GM12892 (cell line): ENCODE data around the gene ELP2. TPM values are rescaled to one million over a fixed set of nuclear protein-coding genes. Genes with fewer than 3 reads are reported as not detected.
"Not testable (repeated sequence)": the region's sequence is repeated elsewhere in the genome, so short reads cannot be mapped to it uniquely, and the experiment has no call there.

Experiments used
- DNase-seq: peaks from one replicate; pipeline ENCODE4 v3.0.0; 2011; ENCODE audit not compliant: insufficient read length
- FAIRE-seq: peaks from 2 replicates; lab custom pipeline; 2011; peaks lifted over from hg19 to GRCh38; lab: Jason Lieb, UNC
- POLR2A ChIP-seq: IDR thresholded peaks from 2 replicates; pipeline ENCODE4 v1.6.1; 2011; ENCODE audit warnings: low read depth, low read length, control low read depth
- POLR2AphosphoS5 ChIP-seq: IDR thresholded peaks from 2 replicates; pipeline ENCODE4 v1.6.1; 2011; ENCODE audit warnings: low read depth, low read length, control low read depth
- TAF1 ChIP-seq: IDR thresholded peaks from 2 replicates; pipeline ENCODE4 v1.6.1; 2011; ENCODE audit warnings: low read depth, mild to moderate bottlenecking, control low read depth, low read length, borderline replicate concordance
- polyA plus RNA-seq: library from polyadenylated mRNA; unstranded; fragments of >200 nt; gene quantifications from one replicate; pipeline ENCODE4 v1.2.1, GENCODE V29; 2012; ENCODE audit warnings: missing spikeins, inconsistent platforms; ENCODE audit not compliant: missing spikeins

ELP2 gene
- polyA plus RNA-seq, result 91.3 TPM

- FAIRE-seq, result peak; percentile 92
- DNase-seq, result peak; percentile 84
Observed at GRCh38 chr18:36129300-36130038, at the start of gene ELP2, which contains the start of gene SLC39A6. TSS of gene ELP2 (plus strand) at chr18:36129899. CDS start at chr18:36129934, 35 bp downstream. TSS of gene SLC39A6 (minus strand) at chr18:36129340. CDS start at chr18:36127007, 2,333 bp downstream.

DNA sequence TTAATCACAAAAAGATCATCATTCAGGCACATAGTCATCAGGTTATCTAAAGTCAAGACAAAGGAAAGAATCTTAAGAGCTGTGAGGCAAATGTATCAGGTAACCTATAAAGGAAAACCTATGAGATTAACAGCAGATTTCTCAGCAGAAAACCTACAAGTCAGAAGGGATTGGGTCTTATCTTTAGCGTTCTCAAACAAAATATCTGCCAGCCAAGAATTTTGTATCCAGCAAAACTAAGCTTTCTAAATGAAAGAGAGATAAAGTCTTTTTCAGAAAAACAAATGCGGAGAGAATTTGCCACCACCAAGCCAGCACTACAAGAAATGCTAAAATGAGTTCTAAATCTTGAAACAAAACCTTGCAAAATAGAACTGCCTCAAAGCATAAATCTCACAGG lies 48.6 kb upstream of the ELP2 start:
- not testable (repeated sequence) for FAIRE-seq, DNase-seq

More at GRCh38 chr18:36129300-36130038, at the start of gene ELP2, which contains the start of gene SLC39A6:
- TF ChIP-seq POLR2A, result peak; percentile 79
- TF ChIP-seq TAF1, result peak; percentile 57
- peak; percentile 82 for TF ChIP-seq POLR2AphosphoS5

DNA sequence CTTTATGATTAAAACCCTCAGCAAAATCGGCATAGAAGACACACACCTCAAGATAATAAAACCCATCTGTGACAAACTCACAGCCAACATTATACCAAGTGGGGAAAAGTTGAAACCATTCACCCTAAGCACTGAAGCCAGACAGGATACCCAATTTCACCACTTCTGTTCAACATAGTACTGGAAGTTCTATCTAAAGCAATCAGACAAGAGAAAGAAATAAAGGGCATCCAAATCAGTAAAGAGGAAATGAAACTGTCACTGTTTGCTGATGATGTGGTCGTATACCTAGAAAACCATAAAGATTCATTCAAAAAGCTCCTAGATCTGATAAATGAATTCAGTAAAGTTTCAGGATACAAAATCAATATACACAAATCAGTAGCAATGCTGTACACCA lies 46.0 kb upstream of the ELP2 start:
- FAIRE-seq (no peak), DNase-seq (no peak)
- TF ChIP-seq POLR2A, result no peak

GRCh38 chr18:36085195-36085594 lies 44.5 kb upstream of the ELP2 start:
- FAIRE-seq (no peak), DNase-seq (no peak)
- TF ChIP-seq POLR2A (no peak), POLR2AphosphoS5 (no peak), TAF1 (no peak)

DNA sequence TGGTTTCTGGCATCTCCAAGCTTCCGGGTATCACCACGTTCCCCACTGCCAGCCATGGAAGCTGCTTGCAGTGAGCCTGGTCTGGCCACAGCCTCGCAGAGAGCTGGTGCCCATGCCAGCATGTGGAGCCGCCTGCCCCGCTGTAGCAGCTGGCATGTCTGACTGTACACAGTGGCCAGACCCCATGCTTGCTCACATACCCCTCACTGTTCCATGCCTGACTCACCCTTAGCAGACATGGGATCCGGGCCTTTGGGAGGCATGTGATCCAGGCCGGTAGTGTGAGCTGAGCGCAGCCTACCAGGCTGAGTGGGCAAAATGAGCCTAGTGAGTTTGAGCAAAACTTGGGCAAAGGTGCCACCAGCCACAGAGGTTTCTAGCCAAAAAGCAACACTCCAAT lies 43.5 kb upstream of the ELP2 start:
- FAIRE-seq, result no peak
- TF ChIP-seq TAF1 (no peak), POLR2AphosphoS5 (no peak), POLR2A (no peak)
- DNase-seq, result no peak

DNA sequence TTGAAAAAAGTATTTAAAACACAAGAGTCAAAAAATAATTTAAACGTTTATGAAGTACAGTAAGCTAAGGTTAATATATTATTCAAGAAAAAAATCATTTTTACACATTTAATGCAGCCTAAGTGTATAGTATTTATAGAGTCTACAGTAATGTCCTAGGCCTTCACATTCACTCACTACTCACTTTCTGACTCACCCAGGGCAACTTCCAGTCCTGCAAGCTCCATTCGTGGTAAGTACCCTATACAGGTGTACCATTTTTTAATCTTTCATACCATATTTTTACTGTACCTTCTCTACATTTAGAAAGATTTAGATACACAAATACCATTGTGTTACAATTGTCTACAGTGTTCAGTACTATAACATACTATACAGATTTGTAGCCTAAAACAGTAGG lies 41.4 kb upstream of the ELP2 start:
- FAIRE-seq (no peak), DNase-seq (no peak)
- TF ChIP-seq TAF1 (no peak), POLR2AphosphoS5 (no peak), POLR2A (no peak)

- no peak for DNase-seq
- TF ChIP-seq TAF1, result no peak
- TF ChIP-seq POLR2A, result no peak
- TF ChIP-seq POLR2AphosphoS5, result no peak
- no peak for FAIRE-seq
Observed at GRCh38 chr18:36089001-36089400, 40.7 kb upstream of the ELP2 start.

GRCh38 chr18:36092116-36092515 lies 37.6 kb upstream of the ELP2 start:
- not testable (repeated sequence) for FAIRE-seq, DNase-seq

DNA sequence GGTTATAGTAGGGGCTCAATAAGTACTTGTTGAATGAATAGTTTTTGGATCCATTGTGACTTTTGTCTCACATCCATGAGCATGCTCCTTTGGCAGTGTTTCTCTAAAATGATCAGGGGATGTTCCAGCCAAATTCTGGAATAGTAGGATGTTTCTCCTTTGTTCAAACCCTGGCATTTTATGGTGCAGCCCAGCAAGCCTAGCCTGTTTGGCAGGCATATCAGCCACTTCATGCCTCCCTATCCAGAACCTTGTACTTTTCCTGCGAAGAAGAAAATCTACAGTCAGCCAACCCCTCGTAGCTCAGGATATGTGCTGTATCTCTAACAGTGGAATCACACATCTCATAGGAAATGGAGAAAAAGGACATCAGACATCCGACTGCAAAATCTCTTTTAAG lies 35.3 kb upstream of the ELP2 start:
- no peak for TF ChIP-seq POLR2AphosphoS5
- DNase-seq (no peak), FAIRE-seq (no peak)

- no peak for TF ChIP-seq POLR2AphosphoS5
- TF ChIP-seq POLR2A, result no peak
- TF ChIP-seq TAF1, result no peak
- DNase-seq (no peak), FAIRE-seq (peak; percentile 51)
Observed at GRCh38 chr18:36095936-36096519, 33.7 kb upstream of the ELP2 start.

GRCh38 chr18:36096955-36097354 lies 32.7 kb upstream of the ELP2 start:
- no peak for FAIRE-seq

GRCh38 chr18:36099311-36099710 lies 30.4 kb upstream of the ELP2 start:
- no peak for DNase-seq
- no peak for FAIRE-seq
- TF ChIP-seq POLR2A, result no peak
- TF ChIP-seq TAF1, result no peak
- no peak for TF ChIP-seq POLR2AphosphoS5

More at GRCh38 chr18:36096955-36097354, 32.7 kb upstream of the ELP2 start:
- no peak for DNase-seq
- TF ChIP-seq TAF1, result no peak
- TF ChIP-seq POLR2A, result no peak
- no peak for TF ChIP-seq POLR2AphosphoS5

GRCh38 chr18:36101943-36102342 lies 27.8 kb upstream of the ELP2 start:
- TF ChIP-seq POLR2AphosphoS5 (no peak), POLR2A (no peak), TAF1 (no peak)
- DNase-seq (no peak), FAIRE-seq (no peak)
